Measurements from ENCODE around the gene TULP4.

GRCh38 chr6:158361068-158361467, 48.8 kb downstream of the TULP4 start:
- TF ChIP-seq YY1 (IDR thresholded peaks at IDR 0.05; ENCODE audit: low read depth) (no peak), EGR1 (IDR thresholded peaks at IDR 0.05) (no peak), EP300 (IDR thresholded peaks at IDR 0.05; ENCODE audit: borderline replicate concordance) (no peak), RAD21 (IDR thresholded peaks at IDR 0.05; ENCODE audit: low read depth) (no peak), ZBTB7A (IDR thresholded peaks at IDR 0.05; ENCODE audit: low read depth) (no peak), MAX (IDR thresholded peaks at IDR 0.05) (no peak), CEBPB (IDR thresholded peaks at IDR 0.05) (no peak), REST (IDR thresholded peaks at IDR 0.05; ENCODE audit: low read depth) (no peak), TAF1 (IDR thresholded peaks at IDR 0.05; ENCODE audit: low read depth) (no peak), NFIC (IDR thresholded peaks at IDR 0.05) (no peak), FOXM1 (IDR thresholded peaks at IDR 0.05; ENCODE audit: borderline replicate concordance, low read depth) (no peak), TCF12 (IDR thresholded peaks at IDR 0.05; ENCODE audit: low read depth) (no peak), CREB1 (IDR thresholded peaks at IDR 0.05; ENCODE audit: low read depth) (no peak)
